ENCODE data around the gene ANKRD37. TPM values are rescaled to one million over a fixed set of nuclear protein-coding genes. Genes with fewer than 3 reads are reported as not detected.

Gene ANKRD37
- total and polyA plus RNA-seq, 2 donors (not counting 3 experiments of a cell fraction or from before 2014, with no cell fraction given), result 4.0 to 5.8 TPM

DNA sequence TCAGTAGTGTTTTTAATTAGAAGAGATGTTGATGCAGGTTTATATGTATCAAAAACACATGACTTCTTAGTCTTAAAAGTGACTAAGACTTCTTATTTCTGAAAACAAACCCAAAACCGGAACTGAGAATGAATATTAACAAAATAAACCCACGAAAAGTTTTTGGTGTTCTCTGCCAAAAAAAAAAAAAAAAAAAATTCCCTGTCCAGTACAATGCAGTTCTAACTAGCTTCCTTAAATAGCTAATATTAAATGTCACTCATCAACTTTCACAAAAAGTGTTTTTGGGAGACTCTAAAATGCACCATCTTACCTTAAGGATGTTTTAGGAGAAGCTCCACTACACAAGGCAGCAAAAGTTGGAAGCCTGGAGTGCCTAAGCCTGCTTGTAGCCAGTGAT, 2.0 kb downstream of the ANKRD37 start:
- no peaks in the 10 kb centered on the region for H3K79me2 ChIP-seq (ENCODE audit: control insufficient read depth, insufficient read depth, low read length)
- dilution Hi-C loops (cut with MboI; ENCODE audit: extremely low pct_ligation_motif_present, low sequenced_read_pairs), result loop anchor here (25.0 kb wide), 1 partner anchor 111 kb away; no protein-coding TSS in a partner anchor
- intact Hi-C loops (cut with micrococcal nuclease), result loop anchor here (1.0 to 5.0 kb wide), 3 partner anchors 114 to 639 kb away; no protein-coding TSS in a partner anchor
- no peaks in the 10 kb centered on the region for H3K9me1 ChIP-seq (replicated peaks; ENCODE audit: control insufficient read depth, extremely low read depth, insufficient read depth, low read length)
- H3K9ac ChIP-seq (replicated peaks; ENCODE audit: extremely low read depth, insufficient read depth, low read length), result peak overlapping the region; percentile 1
- H3K4me3 ChIP-seq (replicated peaks in 1 of 3; ENCODE audit: insufficient read depth in 1 of 3, low read depth in 1 of 3, low read length in 3 of 3), result no peak overlapping the region
- no peaks in the 10 kb centered on the region for H3K27me3 ChIP-seq (ENCODE audit: control insufficient read depth in 2 of 2, insufficient read depth in 2 of 2, low read length in 2 of 2)
- H3K9me3 ChIP-seq (replicated peaks; ENCODE audit: control insufficient read depth, insufficient read depth, low read length), result no peaks in the 10 kb centered on the region
- H2AFZ ChIP-seq (ENCODE audit: low read depth, low read length), result no peak overlapping the region
- CTCF ChIA-PET, result interaction anchor here (0.8 to 2.2 kb wide), 2 partner anchors 199 to 640 kb away, joined by 3 to 16 read pairs; no protein-coding TSS in a partner anchor
- peak overlapping the region; percentile 26 for H3K4me2 ChIP-seq (ENCODE audit: insufficient read depth, low read length)
- peaks cover 37% of the 10 kb centered on the region for H3K4me1 ChIP-seq (ENCODE audit: control insufficient read depth, extremely low read depth, insufficient read depth, low read length)
- no peak for FAIRE-seq
- no peak for TF ChIP-seq GATA2 (IDR thresholded peaks at IDR 0.05; ENCODE audit: insufficient read depth, insufficient read length, low read depth, low read length)
- TF ChIP-seq CTCF (IDR thresholded peaks at IDR 0.05; ENCODE audit: extremely low read depth in 1 of 2, insufficient read depth in 1 of 2, low read depth in 1 of 2, low read length in 2 of 2), result no peak
- TF ChIP-seq MYC (IDR thresholded peaks at IDR 0.05; ENCODE audit: low read depth, low read length), result no peak
- no peak for TF ChIP-seq JUN (IDR thresholded peaks at IDR 0.05; ENCODE audit: borderline replicate concordance, insufficient read depth, insufficient read length, low read depth)
- TF ChIP-seq POLR2AphosphoS5 (IDR thresholded peaks at IDR 0.05; ENCODE audit: insufficient read depth, low read depth, low read length), result no peak
- TF ChIP-seq EZH2 (IDR thresholded peaks at IDR 0.05; ENCODE audit: borderline replicate concordance, low read depth, low read length, severe bottlenecking), result no peak
- no peak for TF ChIP-seq FOS (IDR thresholded peaks at IDR 0.05; ENCODE audit: borderline replicate concordance, insufficient read depth, low read length)
- TF ChIP-seq, protein P1, sequence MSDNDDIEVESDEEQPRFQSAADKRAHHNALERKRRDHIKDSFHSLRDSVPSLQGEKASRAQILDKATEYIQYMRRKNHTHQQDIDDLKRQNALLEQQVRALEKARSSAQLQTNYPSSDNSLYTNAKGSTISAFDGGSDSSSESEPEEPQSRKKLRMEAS (IDR thresholded peaks at IDR 0.05; ENCODE audit: insufficient read depth, insufficient read length), result no peak
- no peak for TF ChIP-seq POLR2A (IDR thresholded peaks at IDR 0.05; ENCODE audit: low read depth, low read length)
- BruUV-seq (replicated peaks), result no TSS peak
- H4K20me1 ChIP-seq (replicated peaks; ENCODE audit: control insufficient read depth, extremely low read depth, insufficient read depth, low read length), result no peaks in the 10 kb centered on the region
- POLR2A ChIA-PET, result no interaction called here
- peak; percentile 56 for DNase-seq (ENCODE audit: low read depth, low spot score)
- no peak overlapping the region for H3K27ac ChIP-seq (ENCODE audit: insufficient read depth, low read depth, low read length)
- H3K36me3 ChIP-seq (ENCODE audit: control insufficient read depth in 2 of 2, extremely low read depth in 1 of 2, insufficient read depth in 2 of 2, low read length in 2 of 2), result peaks cover 0 to 2% of the 10 kb centered on the region in 2 experiments
